HG03196 (cell line): ENCODE measurements around the gene CCR4.
"Not testable (repeated sequence)": the region's sequence is repeated elsewhere in the genome, so short reads cannot be mapped to it uniquely, and the experiment has no call there.

Experiments
- ATAC-seq: cut with Tn5 transposase; IDR thresholded peaks from one replicate; pipeline ENCODE4 v1.9.1; 2021; ENCODE audit not compliant: unreplicated experiment

Gene CCR4

GRCh38 chr3:32977861-32978260 is 26.4 kb downstream of the CCR4 start:
- ATAC-seq = no peak

- ATAC-seq = no peak
Measured at GRCh38 chr3:32978331-32978730, 26.9 kb downstream of the CCR4 start.

- ATAC-seq = no peak
Measured at GRCh38 chr3:32983124-32983523, 31.7 kb downstream of the CCR4 start.

- ATAC-seq = not testable (repeated sequence)
Measured at GRCh38 chr3:32984918-32985317, 33.5 kb downstream of the CCR4 start.

- ATAC-seq = no peak
Measured at GRCh38 chr3:32989171-32989570, 37.7 kb downstream of the CCR4 start.

- no peak for ATAC-seq
Measured at GRCh38 chr3:32990116-32990515, 38.7 kb downstream of the CCR4 start.

- no peak for ATAC-seq
Measured at GRCh38 chr3:32991781-32992180, 40.3 kb downstream of the CCR4 start.

GRCh38 chr3:32992310-32992686 is 40.9 kb downstream of the CCR4 start:
- ATAC-seq = no peak

GRCh38 chr3:32994045-32994444 is 42.6 kb downstream of the CCR4 start:
- no peak for ATAC-seq

- ATAC-seq = no peak
Measured at GRCh38 chr3:32995098-32995497, 43.7 kb downstream of the CCR4 start.

- no peak for ATAC-seq
Measured at GRCh38 chr3:32996048-32996754, 44.8 kb downstream of the CCR4 start.

- no peak for ATAC-seq
Measured at GRCh38 chr3:32996755-32997091, 45.3 kb downstream of the CCR4 start.

GRCh38 chr3:32998631-32999451 is 47.4 kb downstream of the CCR4 start:
- ATAC-seq = no peak

GRCh38 chr3:33000691-33001385 is 49.4 kb downstream of the CCR4 start:
- no peak for ATAC-seq

GRCh38 chr3:33001889-33002288 is 50.4 kb downstream of the CCR4 start:
- ATAC-seq = peak; percentile 67

GRCh38 chr3:33003308-33003707 is 51.9 kb downstream of the CCR4 start:
- ATAC-seq = no peak

- ATAC-seq = no peak
Measured at GRCh38 chr3:33004205-33004604, 52.8 kb downstream of the CCR4 start.

GRCh38 chr3:33004961-33005360 is 53.5 kb downstream of the CCR4 start:
- no peak for ATAC-seq
